ENCODE measurements around the gene SH3GL2.

DNA sequence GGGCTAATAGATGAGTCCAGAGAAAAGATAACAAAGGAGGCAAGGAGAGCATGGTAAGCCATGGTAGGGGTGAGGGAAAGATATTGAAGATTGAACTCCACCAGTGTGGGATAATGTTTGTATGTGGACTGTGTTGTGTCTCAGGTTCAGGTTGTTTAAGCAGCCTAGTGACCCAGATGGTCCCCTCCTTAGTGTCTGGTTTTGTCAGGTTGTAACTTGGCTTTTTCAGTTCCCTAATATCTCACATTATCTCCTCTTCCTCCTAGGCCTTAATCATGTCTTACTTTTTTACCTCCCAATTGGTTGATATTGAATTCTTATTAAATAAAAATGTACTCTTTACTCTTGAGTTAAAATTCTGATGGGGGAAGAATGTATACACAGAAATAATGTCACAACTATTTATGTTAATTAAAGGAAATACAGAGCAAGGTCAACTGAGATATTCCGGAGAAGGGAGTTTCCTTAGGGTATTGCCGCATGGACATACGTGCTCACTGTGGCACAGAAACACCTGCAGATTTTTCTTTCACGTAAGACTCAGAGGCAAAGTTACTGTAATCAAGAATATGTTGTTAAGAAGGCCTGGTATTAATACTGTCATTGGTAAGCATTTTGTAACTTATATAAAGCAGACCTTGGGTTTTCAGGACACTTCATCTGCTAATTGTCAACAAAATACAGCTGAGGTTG, 23.4 kb upstream of the SH3GL2 start:
- no peak for TF ChIP-seq FOS (IDR thresholded peaks at IDR 0.05; ENCODE audit: borderline replicate concordance, insufficient read depth, low read length)
- TF ChIP-seq, protein P1, sequence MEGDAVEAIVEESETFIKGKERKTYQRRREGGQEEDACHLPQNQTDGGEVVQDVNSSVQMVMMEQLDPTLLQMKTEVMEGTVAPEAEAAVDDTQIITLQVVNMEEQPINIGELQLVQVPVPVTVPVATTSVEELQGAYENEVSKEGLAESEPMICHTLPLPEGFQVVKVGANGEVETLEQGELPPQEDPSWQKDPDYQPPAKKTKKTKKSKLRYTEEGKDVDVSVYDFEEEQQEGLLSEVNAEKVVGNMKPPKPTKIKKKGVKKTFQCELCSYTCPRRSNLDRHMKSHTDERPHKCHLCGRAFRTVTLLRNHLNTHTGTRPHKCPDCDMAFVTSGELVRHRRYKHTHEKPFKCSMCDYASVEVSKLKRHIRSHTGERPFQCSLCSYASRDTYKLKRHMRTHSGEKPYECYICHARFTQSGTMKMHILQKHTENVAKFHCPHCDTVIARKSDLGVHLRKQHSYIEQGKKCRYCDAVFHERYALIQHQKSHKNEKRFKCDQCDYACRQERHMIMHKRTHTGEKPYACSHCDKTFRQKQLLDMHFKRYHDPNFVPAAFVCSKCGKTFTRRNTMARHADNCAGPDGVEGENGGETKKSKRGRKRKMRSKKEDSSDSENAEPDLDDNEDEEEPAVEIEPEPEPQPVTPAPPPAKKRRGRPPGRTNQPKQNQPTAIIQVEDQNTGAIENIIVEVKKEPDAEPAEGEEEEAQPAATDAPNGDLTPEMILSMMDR (IDR thresholded peaks at IDR 0.05; ENCODE audit: extremely low read depth in 1 of 2, insufficient read depth in 1 of 2, low read depth in 1 of 2, low read length in 2 of 2): no peak
